Measurements from ENCODE around the gene PGM5.

Gene PGM5

GRCh38 chr9:68538200-68538599 is 181.8 kb downstream of the PGM5 start:
- no peak for DNase-seq (ENCODE audit: low read depth)

GRCh38 chr9:68540712-68541535 is 184.5 kb downstream of the PGM5 start, which contains the start of gene TMEM252:
Gene TMEM252, minus strand, starts transcription at chr9:68540883. Its CDS starts 69 bp downstream, at chr9:68540814.
- DNase-seq (ENCODE audit: low read depth): no peak

DNA sequence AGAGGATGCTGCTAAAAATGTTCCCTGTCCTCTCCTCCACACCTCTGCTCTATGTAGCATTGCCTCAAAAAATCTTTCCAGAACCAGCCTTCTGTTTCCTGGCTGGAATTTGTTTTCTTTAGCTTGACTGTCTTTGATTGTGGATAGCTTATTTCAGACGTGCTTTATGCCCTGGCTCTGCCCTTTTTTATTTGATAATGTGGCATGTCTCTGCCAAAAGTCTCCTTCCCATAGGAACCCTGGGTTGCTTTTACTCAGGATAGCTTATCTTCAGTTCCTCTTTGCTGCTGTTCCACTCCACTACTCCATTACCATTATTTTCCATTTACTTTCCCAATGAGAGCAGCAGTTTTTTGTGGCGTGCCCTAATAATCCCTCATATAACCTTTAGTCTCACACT is 185.2 kb downstream of the PGM5 start:
- no peak for DNase-seq (ENCODE audit: low read depth)

DNA sequence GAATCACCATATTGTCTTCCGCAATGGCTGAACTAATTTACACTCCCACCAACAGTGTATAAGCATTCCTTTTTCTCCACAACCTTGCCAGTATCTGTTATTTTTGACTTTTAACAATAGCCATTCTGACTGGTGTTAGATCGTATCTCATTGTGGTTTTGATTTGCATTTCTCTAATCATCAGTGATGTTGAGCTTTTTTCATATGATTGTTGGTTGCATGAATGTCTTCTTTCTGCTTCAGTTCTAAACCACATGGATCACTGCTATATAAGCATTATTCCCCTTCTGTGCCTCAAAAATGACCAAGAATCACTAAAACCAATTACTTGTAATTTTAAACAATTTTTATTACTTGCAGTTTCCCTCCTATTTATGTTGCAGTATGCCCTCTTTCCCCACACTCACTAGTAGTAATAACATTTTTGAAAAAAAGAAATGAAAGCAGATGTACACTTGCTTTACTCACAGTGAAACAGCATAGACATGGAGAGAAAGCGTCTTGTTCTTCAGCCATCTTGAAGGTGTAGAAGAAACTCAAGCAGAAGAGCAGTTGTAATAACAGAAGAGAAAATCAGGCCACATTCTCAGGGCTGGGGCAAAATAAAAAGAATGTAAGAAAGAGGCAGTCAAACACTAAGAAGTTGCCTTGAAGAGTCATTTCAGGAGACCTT is 188.8 kb downstream of the PGM5 start:
- no peak for DNase-seq (ENCODE audit: low read depth)

DNA sequence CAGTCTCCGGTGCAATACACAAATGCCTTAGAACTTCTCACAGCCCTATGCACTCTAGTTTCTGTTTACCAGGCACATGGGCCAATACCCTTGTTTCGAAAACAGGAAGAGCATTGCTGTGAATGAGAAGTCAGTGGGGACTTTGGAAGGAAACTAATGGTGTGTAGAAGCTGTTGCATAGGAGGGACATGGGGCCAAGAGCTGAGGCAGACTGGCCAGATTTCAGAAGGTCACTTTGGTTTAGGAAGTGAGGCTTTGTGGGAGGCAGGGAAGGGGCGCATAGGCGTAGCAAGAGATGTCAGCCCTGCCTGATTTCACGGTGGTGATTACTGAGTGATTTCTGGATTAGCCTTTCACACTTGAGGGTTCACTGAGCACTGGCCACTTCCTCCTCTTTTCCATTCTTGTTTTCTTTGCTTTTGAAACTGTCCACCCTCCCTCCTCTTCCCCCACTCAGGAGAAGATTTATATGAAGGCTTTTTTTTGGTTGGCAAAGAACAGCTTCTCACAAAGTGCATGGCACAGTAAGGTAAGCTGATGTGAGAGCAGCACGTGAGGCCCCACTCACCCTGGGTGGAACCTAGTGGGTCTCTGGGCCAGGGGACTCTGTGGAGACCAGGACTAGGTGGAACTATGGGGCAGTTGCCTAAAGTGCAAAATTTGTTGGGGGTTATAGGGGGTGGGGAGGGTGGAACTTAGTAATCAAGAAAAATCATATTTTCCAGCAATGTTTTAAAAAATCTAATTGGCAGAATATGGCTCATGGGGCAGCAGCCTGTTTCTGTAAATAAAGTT is 190.4 kb downstream of the PGM5 start:
- no peak for DNase-seq (ENCODE audit: low read depth)

DNA sequence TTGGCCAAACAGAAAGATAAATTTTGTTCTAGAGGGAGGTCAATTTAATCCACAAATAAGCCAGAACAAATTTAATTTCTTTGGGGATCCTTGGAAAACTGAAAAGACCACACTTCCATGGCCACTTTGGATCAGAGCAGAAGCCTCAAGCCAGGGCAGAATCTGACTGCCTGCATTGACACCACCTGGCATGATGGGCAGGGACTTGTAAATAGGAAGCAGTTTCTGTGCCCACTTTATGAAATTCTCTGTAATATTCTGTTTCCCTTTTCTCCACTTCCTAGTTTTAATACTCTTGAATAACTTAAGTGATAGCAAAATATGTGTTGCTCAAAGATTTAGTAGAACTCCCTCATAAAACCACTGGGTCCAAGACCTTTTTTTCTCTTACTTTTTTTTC is 191.0 kb downstream of the PGM5 start:
- DNase-seq (ENCODE audit: low read depth): no peak

- DNase-seq (ENCODE audit: low read depth): no peak
These were observed 191.8 kb downstream of the PGM5 start for GRCh38 chr9:68548241-68548640.

GRCh38 chr9:68551191-68551590 is 194.8 kb downstream of the PGM5 start:
- no peak for DNase-seq (ENCODE audit: low read depth)

DNA sequence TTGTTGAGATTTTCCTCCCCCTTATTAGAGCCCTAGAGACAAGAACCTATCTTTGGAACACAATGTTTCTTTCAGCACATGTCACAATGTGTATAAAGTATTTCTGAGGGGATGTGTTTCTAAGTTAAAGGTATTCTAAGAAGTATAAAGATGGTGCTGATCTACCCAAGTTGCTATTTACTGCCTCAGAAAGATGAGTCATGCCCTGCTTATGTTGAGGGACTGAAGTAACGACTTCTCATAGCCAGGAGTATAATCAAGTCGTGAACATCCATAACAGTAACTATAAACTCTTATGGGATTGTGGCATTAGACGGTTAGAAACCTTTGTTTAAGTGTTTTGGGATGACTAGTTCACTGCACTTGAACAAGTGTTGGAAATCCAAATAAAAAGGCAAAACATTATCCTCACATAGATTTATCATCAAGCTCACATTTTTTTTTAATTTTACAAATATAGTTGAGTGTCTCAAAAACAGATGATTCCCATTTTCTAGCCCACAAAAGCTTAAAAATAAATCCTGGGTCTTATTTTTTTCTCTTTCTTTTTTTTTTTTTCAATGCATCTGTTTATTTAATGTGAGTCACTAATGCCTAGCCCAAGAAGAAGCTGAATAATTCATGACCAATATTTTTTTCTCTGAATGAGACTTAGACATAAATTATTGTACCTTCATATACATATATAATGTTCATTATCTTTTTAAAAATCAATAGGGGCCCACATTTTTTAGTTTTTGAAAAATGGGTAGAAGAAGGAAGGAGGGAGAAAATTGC is 196.5 kb downstream of the PGM5 start:
- peak; percentile 3 for DNase-seq (ENCODE audit: low read depth)

DNA sequence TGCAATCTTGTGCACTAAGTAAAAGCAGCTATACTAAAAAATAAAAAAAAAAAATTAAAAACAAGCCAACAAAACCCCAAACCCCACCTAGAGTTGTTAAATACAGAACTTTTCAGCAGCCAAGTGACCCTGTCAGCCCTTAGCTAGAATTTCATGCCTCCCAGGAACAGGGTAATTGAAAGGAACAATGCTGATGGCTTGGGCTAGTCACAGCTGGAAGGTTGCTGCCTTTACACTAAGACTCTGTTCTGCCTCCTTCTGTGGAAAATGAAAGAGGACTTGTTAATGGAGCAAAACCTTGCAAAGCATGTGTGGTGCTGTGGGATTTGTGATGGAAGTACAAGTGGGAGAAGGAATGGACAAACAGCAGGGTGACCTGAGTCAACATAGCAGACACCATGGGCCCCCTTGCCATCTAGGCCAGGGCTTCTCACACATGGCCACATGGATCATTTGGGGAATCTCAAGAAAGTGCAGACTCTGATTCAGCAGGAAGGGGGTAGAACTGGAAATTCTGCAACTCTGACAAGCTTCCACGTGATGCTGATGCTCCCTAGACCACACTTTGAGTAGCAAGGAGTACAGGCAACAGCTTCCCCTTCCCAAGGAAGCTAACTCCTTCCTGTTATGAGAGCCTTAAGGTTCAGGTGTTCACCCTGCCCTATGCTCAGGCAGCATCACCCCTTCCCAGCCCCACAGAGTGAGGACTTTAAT is 199.2 kb downstream of the PGM5 start:
- no peak for DNase-seq (ENCODE audit: low read depth)

- DNase-seq (ENCODE audit: low read depth): no peak
These were observed 202.1 kb downstream of the PGM5 start for GRCh38 chr9:68558545-68558944.

- no peak for DNase-seq (ENCODE audit: low read depth)
These were observed 203.8 kb downstream of the PGM5 start for GRCh38 chr9:68560071-68560844.

GRCh38 chr9:68562461-68562860 is 206.1 kb downstream of the PGM5 start:
- DNase-seq (ENCODE audit: low read depth): no peak

GRCh38 chr9:68567565-68567964 is 211.2 kb downstream of the PGM5 start:
- DNase-seq (ENCODE audit: low read depth): no peak

GRCh38 chr9:68574150-68574549 is 217.7 kb downstream of the PGM5 start:
- no peak for DNase-seq (ENCODE audit: low read depth)

GRCh38 chr9:68575817-68576216 is 219.4 kb downstream of the PGM5 start:
- DNase-seq (ENCODE audit: low read depth): no peak

- no peak for DNase-seq (ENCODE audit: low read depth)
These were observed 221.6 kb downstream of the PGM5 start for GRCh38 chr9:68577774-68578591.

All from GM04503 (cell line).